SK-N-SH (cell line): ENCODE results near the gene PPP1R13L. TPM values are rescaled to one million over a fixed set of nuclear protein-coding genes. Genes with fewer than 3 reads are reported as not detected.

Source experiments
- CTCF ChIA-PET: fragments of 300-600, 350-600 bp; formaldehyde crosslinking; extraction: SDS; loops from one replicate; lab custom pipeline; 2021; lab: Yijun Ruan, JAX
- POLR2A ChIA-PET: fragments of 350-600 bp; sonication (Branson Sonifier 250); formaldehyde crosslinking; extraction: SDS; loops from one replicate; lab custom pipeline; 2020; ENCODE audit warnings: antibody characterized with exemption, inconsistent platforms; lab: Yijun Ruan, JAX
- DNase-seq: peaks from one replicate; pipeline ENCODE4 v3.0.0; 2012
- H2AFZ ChIP-seq: fragments of 200-600 bp; sonication (generic); 2 replicates; pipeline ENCODE4 v1.8.1; 2016; ENCODE audit warnings: antibody characterized with exemption, mild to moderate bottlenecking, low read depth
- H3F3A ChIP-seq: fragments of 200-600 bp; sonication (generic); replicated peaks from 2 replicates; pipeline ENCODE3; 2016; ENCODE audit warnings: antibody characterized with exemption, mild to moderate bottlenecking; ENCODE audit not compliant: insufficient read depth
- H3K27ac ChIP-seq, 2 experiments: fragments of 200-500 bp in 1 of 2; fragments of 200-600 bp in 1 of 2; sonication (Bioruptor generic) in 1 of 2; sonication (generic), shearing (Covaris generic) in 1 of 2; 2 replicates each; pipeline versions ENCODE4 v1.5.1 to v1.6.1; 2014 to 2016; ENCODE audit warnings: low read depth in 2 of 2, inconsistent platforms in 1 of 2, low read length in 1 of 2, mild to moderate bottlenecking in 1 of 2, mixed read lengths in 1 of 2
- H3K27me3 ChIP-seq: fragments of 200-600 bp; sonication (generic), shearing (Covaris generic); 2 replicates; pipeline ENCODE4 v1.6.1; 2016; ENCODE audit warnings: mixed run types; ENCODE audit not compliant: insufficient read depth
- H3K36me3 ChIP-seq, 2 experiments: fragments of 200-500 bp in 1 of 2; fragments of 200-600 bp in 1 of 2; sonication (Bioruptor generic) in 1 of 2; sonication (generic) in 1 of 2; replicated peaks in 1 of 2; 2 replicates each; pipeline versions ENCODE3 to v1.5.1; 2014 to 2016; ENCODE audit warnings: low read length in 1 of 2, mild to moderate bottlenecking in 1 of 2; ENCODE audit not compliant: insufficient read depth in 2 of 2, control insufficient read depth in 1 of 2
- H3K4me1 ChIP-seq, 2 experiments: fragments of 200-500 bp in 1 of 2; fragments of 200-600 bp in 1 of 2; sonication (Bioruptor generic) in 1 of 2; sonication (generic), shearing (Covaris generic) in 1 of 2; 2 replicates each; pipeline versions ENCODE4 v1.5.1 to v1.6.1; 2014 to 2016; ENCODE audit warnings: low read depth in 1 of 2, low read length in 1 of 2, mixed run types in 1 of 2; ENCODE audit not compliant: insufficient read depth in 2 of 2, control insufficient read depth in 1 of 2
- H3K4me2 ChIP-seq: fragments of 200-600 bp; sonication (generic), shearing (Covaris generic); 2 replicates; pipeline ENCODE4 v1.6.1; 2017; ENCODE audit warnings: mixed run types
- H3K4me3 ChIP-seq, 2 experiments: fragments of 200-500 bp in 1 of 2; fragments of 200-600 bp in 1 of 2; sonication (Bioruptor generic) in 1 of 2; sonication (generic), shearing (Covaris generic) in 1 of 2; 2 replicates each; pipeline versions ENCODE4 v1.5.1 to v1.8.1; 2014 to 2016; ENCODE audit warnings: low read depth in 2 of 2, inconsistent platforms in 1 of 2, low read length in 1 of 2, mild to moderate bottlenecking in 1 of 2, mixed read lengths in 1 of 2, moderate library complexity in 1 of 2
- H3K79me2 ChIP-seq: fragments of 200-600 bp; sonication (generic); 2 replicates; pipeline ENCODE4 v1.8.1; 2017; ENCODE audit warnings: mild to moderate bottlenecking; ENCODE audit not compliant: insufficient read depth
- H3K9ac ChIP-seq: fragments of 200-600 bp; sonication (generic); 2 replicates; pipeline ENCODE4 v1.6.1; 2017; ENCODE audit warnings: mixed run types
- H3K9me2 ChIP-seq: fragments of 200-600 bp; sonication (generic); 2 replicates; pipeline ENCODE4 v1.6.1; 2017; ENCODE audit warnings: mixed run types
- H3K9me3 ChIP-seq: fragments of 200-600 bp; sonication (generic); 2 replicates; pipeline ENCODE4 v1.6.1; 2017; ENCODE audit warnings: mixed run types, mild to moderate bottlenecking, moderate library complexity
- H4K20me1 ChIP-seq: fragments of 200-600 bp; sonication (generic); 2 replicates; pipeline ENCODE4 v1.6.1; 2017; ENCODE audit warnings: mild to moderate bottlenecking, mixed run types; ENCODE audit not compliant: insufficient read depth
- CHD2 ChIP-seq: fragments of 150-350 bp; IDR thresholded peaks from 2 replicates; pipeline ENCODE4 v1.6.1; 2018; ENCODE audit warnings: low read length; ENCODE audit not compliant: partially characterized antibody
- ELF1 ChIP-seq: IDR thresholded peaks from 2 replicates; pipeline ENCODE4 v1.4.0; 2012
- FOSL2 ChIP-seq: IDR thresholded peaks from 2 replicates; pipeline ENCODE4 v1.4.0; 2012; ENCODE audit warnings: low read depth, mild to moderate bottlenecking, moderate library complexity, borderline replicate concordance
- FOXJ3 ChIP-seq: sonication (generic); formaldehyde crosslinking; IDR thresholded peaks from 2 replicates; pipeline ENCODE4 v1.5.1; 2020; ENCODE audit warnings: mild to moderate bottlenecking, missing genetic modification reagents
- FOXM1 ChIP-seq: IDR thresholded peaks from 2 replicates; pipeline ENCODE4 v1.4.0; 2012; ENCODE audit warnings: low read depth, mild to moderate bottlenecking
- MEF2A ChIP-seq: IDR thresholded peaks from 2 replicates; pipeline ENCODE4 v1.4.0; 2012; ENCODE audit warnings: low read depth, borderline replicate concordance
- NRF1 ChIP-seq: IDR thresholded peaks from 2 replicates; pipeline ENCODE4 v1.6.1; 2012; ENCODE audit warnings: low read depth, mild to moderate bottlenecking, low read length
- POLR2AphosphoS5 ChIP-seq: IDR thresholded peaks from 2 replicates; pipeline ENCODE4 v1.6.1; 2012; ENCODE audit warnings: low read depth, low read length
- SIN3A ChIP-seq: IDR thresholded peaks from 2 replicates; pipeline ENCODE4 v1.6.1; 2012; ENCODE audit warnings: low read depth, mild to moderate bottlenecking, low read length, moderate library complexity, borderline replicate concordance
- SMC3 ChIP-seq: IDR thresholded peaks from 2 replicates; pipeline ENCODE4 v1.6.1; 2012; ENCODE audit warnings: low read depth, low read length, improper control_type of control experiment
- TCF12 ChIP-seq: IDR thresholded peaks from 2 replicates; pipeline ENCODE4 v1.4.0; 2012
- TEAD4 ChIP-seq: IDR thresholded peaks from 2 replicates; pipeline ENCODE4 v1.4.0; 2012; ENCODE audit warnings: mild to moderate bottlenecking, borderline replicate concordance; ENCODE audit not compliant: insufficient read depth
- WGBS: methylation state at CpG from one replicate; pipeline ENCODE4 v1.1.6; 2017; ENCODE audit warnings: low lambda C conversion rate; 5-methylcytosine and 5-hydroxymethylcytosine counted together
- polyA plus RNA-seq, 3 experiments: library from polyadenylated mRNA; depleted of rRNA; stranded (reverse); fragments of >200 nt; gene quantifications; 2 replicates each; pipeline ENCODE4 v1.2.3, GENCODE V29; 2012
- TF ChIP-seq, protein P1 (sequence below): IDR thresholded peaks from 2 replicates; pipeline ENCODE4 v1.4.0; 2012; ENCODE audit warnings: low read depth
- TF ChIP-seq, protein P2 (sequence below): fragments of 150-350 bp; IDR thresholded peaks from 2 replicates; pipeline ENCODE4 v1.6.1; 2017; ENCODE audit warnings: antibody characterized with exemption, low read length, low read depth, borderline replicate concordance
- TF ChIP-seq, protein P3 (sequence below): IDR thresholded peaks from 2 replicates; pipeline ENCODE4; 2012
- TF ChIP-seq, protein P4 (sequence below): fragments of 200-600 bp; sonication (generic); IDR thresholded peaks from 2 replicates; pipeline ENCODE4 v1.6.1; 2017; ENCODE audit warnings: antibody characterized with exemption, mild to moderate bottlenecking, moderate library complexity

Gene PPP1R13L
- polyA plus RNA-seq, 1 of the 3 experiments (the other 2 are of a cell fraction): 18.0 TPM

DNA sequence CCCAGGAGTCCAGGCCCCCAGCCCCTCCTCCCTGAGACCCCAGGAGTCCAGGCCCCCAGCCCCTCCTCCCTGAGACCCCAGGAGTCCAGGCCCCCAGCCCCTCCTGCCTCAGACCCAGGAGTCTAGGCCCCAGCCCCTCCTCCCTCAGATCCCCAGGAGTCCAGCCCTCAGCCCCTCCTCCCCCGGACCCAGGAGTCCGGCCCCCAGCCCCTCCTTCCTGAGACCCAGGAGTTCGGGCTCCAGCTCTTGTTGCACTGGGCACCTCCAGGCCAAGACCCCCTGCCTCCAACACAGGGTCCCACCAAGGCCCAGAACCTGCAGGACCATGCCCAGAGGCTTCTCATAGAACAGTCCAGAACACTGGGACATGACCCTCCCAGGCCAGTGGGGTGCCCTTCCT is 15.0 kb upstream of the PPP1R13L start:
- Histone ChIP-seq H3K9ac (no peak overlapping the region), H3K27me3 (no peaks in the 10 kb centered on the region), H3K4me1 (peaks cover 12 to 14% of the 10 kb centered on the region in 2 experiments), H3K79me2 (peaks cover 40% of the 10 kb centered on the region), H3K36me3 (peaks cover 4 to 32% of the 10 kb centered on the region in 2 experiments), H3K4me2 (no peak overlapping the region), H3K9me2 (no peaks in the 10 kb centered on the region), H3F3A (peaks cover 17% of the 10 kb centered on the region), H3K4me3 (no peak overlapping the region), H4K20me1 (no peaks in the 10 kb centered on the region; the same call in 1 of the 2 replicates), H3K27ac (no peak overlapping the region), H2AFZ (no peak overlapping the region), H3K9me3 (no peaks in the 10 kb centered on the region)
- CTCF ChIA-PET: interaction anchor here (1.2 to 2.7 kb wide), 2 partner anchors 20 to 59 kb away, joined by 3 to 10 read pairs; no protein-coding TSS in a partner anchor
- TF ChIP-seq TEAD4 (no peak), SIN3A (no peak), FOXJ3 (CRISPR knock-in tag) (no peak), SMC3 (no peak), TCF12 (no peak), MEF2A (no peak), FOXM1 (no peak), NRF1 (no peak), FOSL2 (no peak), POLR2AphosphoS5 (no peak)
- TF ChIP-seq, protein P1, sequence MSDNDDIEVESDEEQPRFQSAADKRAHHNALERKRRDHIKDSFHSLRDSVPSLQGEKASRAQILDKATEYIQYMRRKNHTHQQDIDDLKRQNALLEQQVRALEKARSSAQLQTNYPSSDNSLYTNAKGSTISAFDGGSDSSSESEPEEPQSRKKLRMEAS: no peak
- TF ChIP-seq, protein P2, sequence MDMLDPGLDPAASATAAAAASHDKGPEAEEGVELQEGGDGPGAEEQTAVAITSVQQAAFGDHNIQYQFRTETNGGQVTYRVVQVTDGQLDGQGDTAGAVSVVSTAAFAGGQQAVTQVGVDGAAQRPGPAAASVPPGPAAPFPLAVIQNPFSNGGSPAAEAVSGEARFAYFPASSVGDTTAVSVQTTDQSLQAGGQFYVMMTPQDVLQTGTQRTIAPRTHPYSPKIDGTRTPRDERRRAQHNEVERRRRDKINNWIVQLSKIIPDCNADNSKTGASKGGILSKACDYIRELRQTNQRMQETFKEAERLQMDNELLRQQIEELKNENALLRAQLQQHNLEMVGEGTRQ: no peak
- TF ChIP-seq, protein P3, sequence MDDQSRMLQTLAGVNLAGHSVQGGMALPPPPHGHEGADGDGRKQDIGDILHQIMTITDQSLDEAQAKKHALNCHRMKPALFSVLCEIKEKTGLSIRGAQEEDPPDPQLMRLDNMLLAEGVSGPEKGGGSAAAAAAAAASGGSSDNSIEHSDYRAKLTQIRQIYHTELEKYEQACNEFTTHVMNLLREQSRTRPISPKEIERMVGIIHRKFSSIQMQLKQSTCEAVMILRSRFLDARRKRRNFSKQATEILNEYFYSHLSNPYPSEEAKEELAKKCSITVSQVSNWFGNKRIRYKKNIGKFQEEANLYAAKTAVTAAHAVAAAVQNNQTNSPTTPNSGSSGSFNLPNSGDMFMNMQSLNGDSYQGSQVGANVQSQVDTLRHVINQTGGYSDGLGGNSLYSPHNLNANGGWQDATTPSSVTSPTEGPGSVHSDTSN: no peak
- POLR2A ChIA-PET: no interaction called here
- 90% methylated on average over 2 of the region's 3 CpGs for WGBS
- no peak for DNase-seq

DNA sequence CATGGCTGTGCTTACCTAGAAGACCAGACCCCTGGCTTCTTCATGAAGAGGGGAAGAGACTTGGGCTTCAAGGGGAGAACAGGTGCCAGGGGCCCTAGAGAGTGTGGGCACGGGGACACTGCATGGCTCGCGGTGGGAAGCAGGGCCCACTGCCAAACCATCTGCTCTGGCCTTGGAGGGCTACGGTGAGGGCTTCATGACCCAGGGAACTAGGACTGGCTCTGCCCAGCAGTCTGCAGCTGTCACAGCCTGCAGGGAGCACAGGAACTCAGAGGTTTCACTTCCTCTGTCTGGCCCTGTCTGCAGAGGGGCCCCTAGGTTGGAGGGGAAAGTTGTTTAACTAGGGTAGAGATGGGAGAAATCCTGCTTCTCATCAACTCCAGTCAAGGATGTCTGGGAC is 14.5 kb upstream of the PPP1R13L start:
- POLR2A ChIA-PET: no interaction called here
- peaks cover 45% of the 10 kb centered on the region for H3K79me2 ChIP-seq

More for the DNA sequence above, 14.5 kb upstream of the PPP1R13L start:
- H3K4me1 ChIP-seq: peaks cover 7 to 11% of the 10 kb centered on the region in 2 experiments; a peak in 3 of 4 replicates
- peaks cover 12% of the 10 kb centered on the region for H3F3A ChIP-seq
- H2AFZ ChIP-seq: no peak overlapping the region
- H3K36me3 ChIP-seq: peaks cover 9 to 37% of the 10 kb centered on the region in 2 experiments
- 100% methylated on average over 1 of the region's 4 CpGs for WGBS
- no peak overlapping the region for H3K9ac ChIP-seq
- no peaks in the 10 kb centered on the region for H3K27me3 ChIP-seq
- TF ChIP-seq, protein P4, sequence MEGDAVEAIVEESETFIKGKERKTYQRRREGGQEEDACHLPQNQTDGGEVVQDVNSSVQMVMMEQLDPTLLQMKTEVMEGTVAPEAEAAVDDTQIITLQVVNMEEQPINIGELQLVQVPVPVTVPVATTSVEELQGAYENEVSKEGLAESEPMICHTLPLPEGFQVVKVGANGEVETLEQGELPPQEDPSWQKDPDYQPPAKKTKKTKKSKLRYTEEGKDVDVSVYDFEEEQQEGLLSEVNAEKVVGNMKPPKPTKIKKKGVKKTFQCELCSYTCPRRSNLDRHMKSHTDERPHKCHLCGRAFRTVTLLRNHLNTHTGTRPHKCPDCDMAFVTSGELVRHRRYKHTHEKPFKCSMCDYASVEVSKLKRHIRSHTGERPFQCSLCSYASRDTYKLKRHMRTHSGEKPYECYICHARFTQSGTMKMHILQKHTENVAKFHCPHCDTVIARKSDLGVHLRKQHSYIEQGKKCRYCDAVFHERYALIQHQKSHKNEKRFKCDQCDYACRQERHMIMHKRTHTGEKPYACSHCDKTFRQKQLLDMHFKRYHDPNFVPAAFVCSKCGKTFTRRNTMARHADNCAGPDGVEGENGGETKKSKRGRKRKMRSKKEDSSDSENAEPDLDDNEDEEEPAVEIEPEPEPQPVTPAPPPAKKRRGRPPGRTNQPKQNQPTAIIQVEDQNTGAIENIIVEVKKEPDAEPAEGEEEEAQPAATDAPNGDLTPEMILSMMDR: no peak
- no peak for TF ChIP-seq TCF12
- TF ChIP-seq CHD2: no peak
- no peak for TF ChIP-seq ELF1
- no peak for TF ChIP-seq TEAD4
- no peak overlapping the region for H3K27ac ChIP-seq
- H4K20me1 ChIP-seq: no peaks in the 10 kb centered on the region; the same call in 1 of the 2 replicates
- H3K4me2 ChIP-seq: no peak overlapping the region
- no peaks in the 10 kb centered on the region for H3K9me2 ChIP-seq
- CTCF ChIA-PET: interaction anchor here (1.2 to 2.7 kb wide), 2 partner anchors 20 to 59 kb away, joined by 3 to 10 read pairs; no protein-coding TSS in a partner anchor
- no peak overlapping the region for H3K4me3 ChIP-seq
- H3K9me3 ChIP-seq: no peaks in the 10 kb centered on the region
- no peak for DNase-seq
